Activated CD8-positive, alpha-beta memory T cell treated with anti-CD3 and anti-CD28 coated beads, Interleukin-2, amount 50 U/mL, for 24 hours (primary cell): ENCODE results near the gene PRKN.
"Not testable (repeated sequence)": the region's sequence is repeated elsewhere in the genome, so short reads cannot be mapped to it uniquely, and the experiment has no call there.

Experiments used
- DNase-seq: peaks from one replicate; pipeline ENCODE4 v3.0.0-alpha.2; 2020; ENCODE audit errors: extremely low read depth

PRKN gene

DNA sequence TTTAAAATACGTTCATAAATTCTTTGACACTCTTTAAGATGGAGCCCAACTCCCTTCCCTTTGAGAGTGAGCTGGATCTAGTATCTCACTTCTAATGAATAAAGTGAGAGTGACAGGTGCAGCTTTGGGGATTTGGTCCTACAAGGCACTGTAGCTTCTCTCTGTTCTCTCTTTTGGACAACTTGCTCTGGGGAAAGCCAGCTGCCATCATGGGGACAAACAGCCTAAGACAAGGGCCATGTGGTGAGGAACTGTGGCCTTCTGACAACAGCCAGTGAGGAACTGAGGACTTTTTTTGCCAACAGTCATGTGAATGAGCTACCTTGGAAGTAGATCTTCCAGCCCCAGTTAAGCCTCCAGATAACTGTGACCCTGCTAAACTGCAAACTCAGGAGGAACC is 1180.9 kb downstream of the PRKN start:
- DNase-seq: no peak

DNA sequence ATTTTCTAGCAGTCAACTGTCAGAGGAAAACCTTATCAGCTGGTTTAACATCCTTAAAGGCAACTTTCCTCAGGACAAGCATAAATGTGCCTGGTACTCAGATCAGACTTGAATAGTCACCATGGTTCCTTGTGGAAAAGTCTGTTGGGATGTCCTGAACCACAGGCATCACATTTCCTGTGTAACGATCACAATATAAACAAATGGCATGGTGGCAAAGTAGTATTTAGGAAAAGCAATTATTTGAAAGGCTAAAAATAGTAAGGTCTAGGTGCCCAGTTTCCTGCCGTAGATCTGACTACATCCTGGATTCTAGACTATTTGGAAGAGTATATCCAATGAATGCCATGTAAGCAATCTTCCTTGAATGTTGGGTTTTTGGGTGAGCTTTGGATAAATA is 1181.8 kb downstream of the PRKN start:
- DNase-seq: no peak

DNA sequence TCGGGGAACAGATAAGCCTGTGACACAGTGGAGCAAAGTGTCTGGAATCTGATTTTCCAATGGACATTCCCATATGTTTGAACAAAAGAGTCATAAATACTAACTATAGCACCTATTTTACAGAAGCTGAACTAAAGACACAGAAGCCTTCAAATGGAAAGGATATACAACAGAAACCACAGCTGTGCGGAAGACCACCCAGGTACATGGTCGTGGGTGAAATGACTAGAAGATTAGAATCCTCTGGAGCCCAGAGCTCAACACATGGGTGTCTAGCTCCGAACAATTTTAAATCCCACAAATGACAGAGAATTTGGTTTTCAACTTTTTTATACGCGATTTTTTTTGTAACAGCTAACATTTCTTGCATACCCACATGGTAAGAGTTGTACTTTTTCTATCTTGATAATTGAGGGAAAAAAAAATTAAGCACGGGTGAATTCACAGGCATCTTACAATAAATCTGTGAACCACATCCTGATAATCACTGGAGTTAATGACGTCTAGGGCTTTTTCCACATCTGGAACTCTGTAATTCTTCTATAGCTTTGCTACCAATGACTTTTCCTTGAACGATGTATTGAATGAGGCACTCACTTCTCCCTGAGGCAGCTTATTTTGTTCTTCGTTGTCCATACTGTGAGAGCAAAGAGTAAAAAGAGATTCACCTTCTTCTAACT is 1182.6 kb downstream of the PRKN start:
- no peak for DNase-seq

DNA sequence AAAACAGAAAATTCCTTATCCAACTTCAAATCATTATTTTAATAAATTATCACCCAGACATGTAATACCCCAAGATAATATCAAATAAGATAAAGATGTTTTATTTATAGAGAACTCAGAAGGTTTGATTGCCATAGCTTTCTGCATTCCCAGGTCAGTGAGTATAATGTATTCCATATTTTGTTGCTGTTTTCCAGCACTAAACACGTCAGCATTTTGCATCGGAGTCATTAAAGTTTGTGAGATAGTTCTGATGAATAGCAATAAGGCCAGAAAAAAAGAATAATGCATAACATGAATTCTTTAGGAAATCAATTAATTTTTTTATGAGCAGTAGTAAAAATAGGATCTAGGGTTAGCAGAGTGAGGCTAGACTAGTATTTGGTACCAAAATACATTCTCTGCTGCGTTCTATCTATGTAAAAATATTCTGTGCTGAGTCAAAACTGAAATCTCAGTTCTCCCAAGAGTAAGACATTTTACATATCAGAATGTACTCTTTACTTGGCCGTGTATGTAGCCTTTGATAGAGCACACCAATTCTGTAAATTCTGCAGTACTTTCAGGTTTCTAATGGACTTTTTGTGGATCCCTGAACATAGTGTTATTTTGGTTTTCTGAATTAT is 1183.8 kb downstream of the PRKN start:
- no peak for DNase-seq

DNA sequence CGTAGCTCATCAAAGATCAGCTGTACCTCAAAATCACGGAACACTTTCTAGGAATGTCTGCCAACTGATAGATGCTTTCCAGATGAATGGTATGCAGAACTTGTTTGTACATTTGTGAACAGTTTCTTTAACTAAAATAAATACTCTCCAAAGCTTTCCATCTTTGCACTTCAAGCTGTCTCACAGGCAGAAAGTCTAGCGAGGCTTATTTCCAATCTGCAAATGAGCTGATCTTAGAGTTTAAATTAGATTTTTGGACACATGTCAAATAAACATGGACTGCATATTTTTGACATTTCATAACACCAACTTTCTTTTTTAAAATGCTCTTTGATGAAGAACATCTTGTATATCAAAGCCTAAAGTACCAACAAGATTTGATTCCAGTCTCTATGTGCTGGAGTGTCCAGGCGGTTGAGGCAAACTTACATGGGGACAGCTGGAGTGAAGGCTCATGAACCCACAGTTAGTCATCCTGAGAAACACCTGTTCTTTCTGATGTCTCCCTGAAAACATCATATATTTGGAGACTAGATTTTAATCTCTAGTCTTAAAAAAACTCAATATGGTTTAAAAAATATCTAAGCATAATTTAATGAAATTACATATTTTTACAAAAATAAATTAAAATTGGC is 1185.1 kb downstream of the PRKN start:
- DNase-seq: no peak

DNA sequence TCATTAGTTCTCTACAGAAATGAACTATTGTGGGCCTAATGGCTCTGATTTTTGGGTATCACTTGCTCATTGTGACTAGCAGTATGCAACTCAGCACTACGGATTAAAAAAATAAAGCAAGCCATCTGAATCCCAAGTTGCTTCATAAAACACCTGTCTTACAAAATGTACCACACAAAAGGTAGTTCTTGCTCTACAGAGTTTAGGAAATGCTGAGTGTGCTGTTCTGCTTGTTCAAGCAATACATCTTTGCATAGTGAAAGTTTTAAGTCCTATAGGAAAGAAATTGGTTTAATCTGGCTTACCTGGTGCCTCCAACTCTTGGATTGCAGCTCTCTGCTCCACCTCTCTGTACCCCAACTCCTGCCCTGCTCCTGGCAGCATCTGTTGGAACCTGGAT is 1187.0 kb downstream of the PRKN start:
- DNase-seq: no peak

DNA sequence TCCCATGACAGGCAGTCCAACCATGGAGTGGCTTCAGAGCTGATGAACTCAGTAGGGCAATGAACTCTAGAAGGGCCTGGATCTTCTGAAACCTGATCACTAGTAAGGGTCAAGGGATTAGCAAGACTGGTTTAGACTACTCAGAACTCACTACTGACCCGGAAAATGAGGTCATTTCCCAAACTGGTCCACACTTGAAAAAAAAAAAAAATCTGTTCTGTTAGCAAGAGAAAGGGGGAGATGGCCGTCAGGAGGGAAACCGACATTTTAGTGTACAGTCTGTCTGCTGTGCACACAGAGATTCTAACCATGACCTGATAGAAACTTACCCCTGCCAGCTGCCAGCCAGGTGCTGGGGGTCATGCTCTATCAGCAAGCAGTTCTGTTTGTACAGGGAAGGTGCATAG is 1191.3 kb downstream of the PRKN start:
- no peak for DNase-seq

DNA sequence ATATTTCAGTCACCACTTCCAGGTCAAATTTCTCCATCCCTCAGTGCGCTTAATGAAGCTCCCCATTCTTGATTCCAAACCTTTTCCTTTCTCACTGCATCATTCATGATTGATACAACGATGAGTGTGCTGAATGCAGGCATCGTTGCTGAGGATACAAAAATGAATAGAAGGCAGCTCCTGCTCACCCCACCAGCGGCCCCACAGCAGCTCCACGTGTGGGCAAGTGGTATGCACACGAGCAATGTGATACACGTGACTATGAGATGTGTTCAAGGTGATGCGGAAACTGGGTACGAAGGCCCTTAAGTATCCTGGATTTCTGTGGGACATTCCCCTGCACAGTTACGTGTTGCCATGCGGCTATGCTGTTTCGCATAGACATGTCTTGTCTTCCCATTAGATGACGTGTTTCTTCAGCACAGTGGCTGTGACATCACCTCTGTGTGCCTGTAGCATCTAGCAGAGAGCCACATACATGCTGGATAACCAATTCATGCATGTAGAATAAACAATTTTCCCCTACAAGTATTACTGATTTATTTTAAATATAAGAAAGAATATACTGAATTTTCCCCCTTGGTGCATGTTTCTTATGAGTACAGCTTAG is 1193.2 kb downstream of the PRKN start:
- DNase-seq: no peak

DNA sequence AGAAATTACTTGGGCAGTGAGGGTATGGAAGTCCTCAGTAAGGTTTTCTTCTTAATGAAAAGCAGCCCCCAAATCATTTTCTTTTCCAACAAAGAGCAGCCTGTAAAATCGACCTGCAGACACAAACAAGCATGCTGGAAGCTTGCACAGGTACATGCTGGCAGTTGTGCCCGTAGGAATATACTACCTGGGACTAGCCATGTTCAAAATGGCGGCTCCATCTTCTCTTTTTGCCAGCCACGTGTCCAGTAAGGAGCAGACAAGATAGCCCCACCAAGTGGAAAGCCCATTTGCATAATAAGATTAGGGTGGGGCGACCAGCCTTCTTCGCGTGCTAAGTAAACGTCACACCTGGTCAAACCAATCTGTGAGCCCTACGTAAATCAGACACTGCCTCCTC is 1194.3 kb downstream of the PRKN start:
- no peak for DNase-seq

DNA sequence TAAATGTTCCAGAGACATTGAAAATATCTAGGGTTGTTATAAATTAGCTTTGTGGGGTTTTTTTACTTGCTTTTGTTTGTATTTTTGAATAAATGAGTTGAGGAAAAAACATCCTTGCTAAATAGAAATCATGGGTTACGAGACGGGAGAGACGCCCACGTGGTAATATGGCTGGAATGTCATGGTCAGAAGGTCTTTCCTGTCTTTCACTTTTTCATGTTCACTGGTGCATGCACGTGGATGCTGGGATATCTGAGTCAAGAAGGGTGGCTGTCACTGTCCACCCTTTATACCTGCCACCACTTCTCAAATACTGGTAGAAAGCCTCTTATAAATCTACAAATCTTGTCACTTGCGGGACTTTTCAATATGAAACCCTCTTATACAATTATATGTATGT is 1195.0 kb downstream of the PRKN start:
- no peak for DNase-seq

DNA sequence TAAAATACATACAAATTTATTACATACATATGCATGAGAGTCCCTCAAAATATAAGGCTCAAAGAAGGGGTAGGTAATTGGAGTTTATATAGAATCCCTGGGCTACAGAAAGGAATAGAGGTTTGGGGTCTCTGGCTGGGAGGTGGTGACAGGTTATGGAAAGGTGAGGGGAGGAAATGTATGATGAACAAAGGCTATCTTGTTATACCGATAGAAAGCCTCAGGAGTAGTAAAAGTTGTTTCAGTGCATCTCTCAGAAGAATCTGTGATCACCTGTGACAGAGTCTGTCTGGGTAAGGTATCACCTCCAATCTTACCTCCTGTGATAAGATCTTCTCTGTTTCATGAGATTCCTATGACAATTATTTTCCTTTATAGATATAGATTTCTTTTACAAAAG is 1200.8 kb downstream of the PRKN start:
- no peak for DNase-seq

DNA sequence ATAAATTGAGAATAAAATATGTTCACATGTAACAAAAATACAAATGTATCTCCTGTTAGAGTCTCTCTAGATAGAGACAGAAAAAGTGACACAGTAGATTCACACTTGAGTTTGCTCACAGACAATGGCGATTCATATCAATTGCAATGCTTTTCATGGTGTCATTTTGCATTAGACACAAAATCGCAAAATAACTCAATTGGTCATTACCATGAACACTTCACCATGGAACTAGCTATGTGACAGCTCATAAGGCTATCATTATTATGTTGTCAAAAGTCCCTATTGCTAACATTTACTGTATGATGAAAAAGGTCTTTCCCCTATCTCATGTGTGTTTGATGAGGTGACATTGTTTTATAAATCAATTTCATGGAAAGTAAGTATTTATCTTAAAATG is 1204.2 kb downstream of the PRKN start:
- no peak for DNase-seq

DNA sequence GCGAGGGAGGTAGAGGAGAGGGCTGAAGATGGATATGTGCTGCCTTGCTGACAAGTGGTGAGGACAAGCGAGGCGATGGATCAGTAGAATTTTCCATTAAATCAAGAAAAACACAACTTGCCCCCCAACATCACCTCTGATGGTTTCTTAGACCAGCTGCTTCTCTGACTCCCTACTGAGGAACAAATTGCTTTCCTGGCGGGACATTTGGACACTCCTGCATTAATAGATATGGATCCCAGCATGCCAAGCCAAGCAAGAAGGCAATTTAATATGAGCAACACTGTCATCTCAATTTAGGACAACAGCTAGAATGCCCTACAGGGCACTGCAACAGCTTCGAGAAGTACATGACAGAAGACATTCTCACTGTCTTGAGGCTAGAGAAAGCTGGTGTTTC is 1205.3 kb downstream of the PRKN start:
- DNase-seq: no peak

DNA sequence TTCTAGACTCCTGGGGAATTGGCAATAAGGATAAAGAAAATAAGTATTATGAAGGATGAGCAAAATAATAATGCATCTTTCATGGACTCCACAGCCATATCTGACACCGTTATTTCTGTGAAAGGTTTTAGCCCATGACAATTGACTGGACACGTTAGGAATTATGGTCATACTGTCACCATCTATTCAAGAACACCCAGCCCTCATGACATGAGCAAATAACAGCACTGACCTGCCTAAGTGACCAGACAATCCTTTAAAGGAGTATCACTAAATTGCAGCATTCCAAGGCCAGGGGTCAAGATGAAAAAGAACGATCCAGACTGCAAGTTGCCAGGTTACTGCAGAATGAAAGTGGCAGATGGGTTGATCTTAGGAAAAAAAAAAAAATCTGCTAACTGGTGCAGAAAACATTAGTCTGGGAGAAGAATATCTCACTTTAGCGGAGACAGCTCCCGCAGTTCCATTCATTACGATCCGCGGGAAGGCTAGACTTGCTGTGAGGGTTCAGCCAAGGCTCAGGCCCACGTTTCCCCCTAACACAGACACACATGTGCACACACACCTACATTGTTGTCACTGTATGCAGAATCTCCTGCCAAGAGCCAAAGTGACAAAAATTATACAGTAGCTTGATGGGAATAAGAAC is 1216.0 kb downstream of the PRKN start:
- no peak for DNase-seq

DNA sequence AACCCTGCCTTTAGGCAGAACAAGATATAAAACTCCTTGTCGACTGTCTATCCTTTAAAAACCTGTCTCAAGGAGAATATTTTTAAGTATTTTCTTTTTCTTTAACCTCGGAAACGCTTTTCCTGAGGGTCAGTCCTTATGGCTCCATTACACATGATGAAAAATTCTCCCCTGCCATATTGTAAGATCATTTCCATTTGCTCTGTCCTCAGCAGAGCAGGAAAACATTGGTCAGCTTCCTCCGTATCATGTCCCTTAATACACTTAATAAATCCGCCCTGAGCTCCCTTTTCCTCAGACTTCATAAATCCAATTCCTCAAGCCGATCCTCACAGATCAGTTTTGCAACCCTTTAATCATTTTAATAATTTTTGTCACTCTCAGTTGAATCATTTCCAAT is 1219.2 kb downstream of the PRKN start:
- DNase-seq: no peak

DNA sequence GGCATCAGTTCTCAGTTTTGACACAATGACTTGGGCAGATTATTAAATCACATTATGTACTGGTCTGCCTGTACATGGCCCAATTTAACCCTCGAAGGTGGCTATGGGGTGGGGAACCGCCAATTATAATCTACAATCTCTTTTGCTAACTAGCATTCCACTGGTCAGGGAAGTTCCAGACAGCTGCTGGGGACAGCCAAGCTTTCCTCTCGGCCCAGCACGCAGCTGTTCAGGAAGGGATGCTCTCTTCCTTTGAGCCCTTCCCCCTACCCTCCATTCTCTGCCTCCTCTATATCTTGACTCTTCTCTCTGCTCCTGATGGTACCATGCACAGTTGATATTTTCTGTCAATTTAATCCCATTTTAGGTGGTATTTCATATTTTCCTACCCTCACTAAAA is 1220.2 kb downstream of the PRKN start:
- DNase-seq: no peak

DNA sequence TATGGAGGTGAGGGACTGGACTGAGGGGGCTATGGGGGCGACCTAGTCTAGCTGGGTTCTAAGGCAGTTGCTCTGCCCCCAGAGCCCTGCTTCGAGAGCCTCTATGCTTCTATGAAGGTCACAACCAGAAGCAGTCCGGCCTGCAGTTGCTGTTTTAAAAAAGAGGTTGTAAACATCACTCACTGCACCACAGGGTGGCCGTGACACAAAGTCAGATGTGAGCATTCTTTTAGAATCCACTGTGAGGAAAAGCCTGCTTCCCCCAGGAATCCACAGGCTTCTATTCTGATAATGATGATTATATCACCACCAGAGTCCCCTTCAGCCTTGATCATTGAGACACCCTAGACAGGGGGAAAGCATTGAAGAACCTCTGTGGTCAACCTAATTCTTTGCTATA is 1224.0 kb downstream of the PRKN start:
- no peak for DNase-seq

DNA sequence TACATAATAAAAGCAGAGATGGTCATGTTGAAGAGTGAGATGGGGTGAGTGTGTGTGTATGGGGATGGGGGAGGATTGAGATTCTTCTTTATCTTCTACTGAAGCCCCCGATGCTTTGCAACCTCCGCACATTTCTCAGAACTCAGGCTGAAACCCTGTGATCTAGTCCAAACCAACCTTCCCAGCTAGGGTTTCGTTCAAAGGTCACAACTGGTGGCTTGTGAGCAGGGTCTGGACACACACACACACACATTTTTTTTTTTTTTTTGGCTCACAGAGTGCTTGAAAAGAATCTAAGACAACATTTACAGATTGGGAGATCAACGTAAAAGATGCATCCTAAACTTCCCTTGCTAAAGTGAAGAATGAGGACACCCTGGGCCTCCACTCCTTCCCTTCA is 1228.7 kb downstream of the PRKN start:
- no peak for DNase-seq

DNA sequence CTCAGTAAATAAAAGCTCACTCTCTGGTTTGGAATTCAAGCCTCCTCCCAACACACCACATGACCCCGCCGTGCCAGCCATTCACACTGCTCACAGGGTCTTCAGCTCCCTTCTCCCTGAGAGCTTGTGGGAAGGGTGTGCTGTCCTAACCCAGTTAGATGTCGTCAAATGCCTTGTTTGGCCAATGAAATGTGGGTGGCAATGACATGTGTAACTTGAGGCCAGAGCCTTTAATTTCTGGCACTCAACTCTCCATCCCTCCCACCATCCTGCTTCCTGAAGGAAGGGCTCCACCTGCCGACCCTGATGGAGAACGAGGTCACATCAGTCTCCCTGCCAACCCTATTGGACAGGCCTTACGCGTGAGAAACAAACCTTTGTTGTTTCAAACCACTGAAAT is 1229.2 kb downstream of the PRKN start:
- DNase-seq: no peak

DNA sequence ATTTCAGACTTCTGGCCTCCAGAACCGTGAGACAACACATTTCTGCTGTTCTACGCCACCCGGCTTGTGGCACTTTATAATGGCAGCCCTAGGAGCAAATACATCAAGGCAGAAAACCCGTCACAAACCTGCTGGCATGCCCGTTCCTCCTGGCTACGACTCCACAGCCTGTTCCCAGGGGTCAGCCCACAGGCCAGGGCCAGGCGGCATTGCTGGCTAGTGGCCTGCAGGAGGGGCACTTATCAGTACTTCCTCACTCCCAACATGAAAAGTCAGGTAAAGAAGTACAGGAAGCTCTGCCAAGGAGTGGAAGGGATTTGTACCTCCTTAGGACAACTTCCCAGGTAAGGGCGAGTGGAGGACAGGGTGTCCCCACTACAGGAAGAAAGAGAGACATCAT is 1230.6 kb downstream of the PRKN start:
- no peak for DNase-seq

DNA sequence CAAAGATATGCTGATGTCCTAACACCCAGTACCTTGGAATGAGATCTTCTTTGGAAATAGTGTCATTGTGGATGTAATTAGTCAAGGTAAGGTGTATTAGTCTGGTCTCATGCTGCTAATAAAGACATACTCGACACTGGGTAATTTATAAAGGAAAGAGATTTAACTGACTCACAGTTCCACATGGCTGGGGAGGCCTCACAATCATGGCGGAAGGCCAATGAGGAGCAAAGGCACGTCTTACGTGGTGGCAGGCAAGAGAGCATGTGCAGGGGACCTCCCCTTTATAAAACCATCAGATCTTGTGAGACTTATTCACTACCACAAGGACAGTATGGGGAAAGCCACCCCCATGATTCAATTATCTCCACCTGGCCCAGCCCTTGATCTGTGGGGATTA is 1231.3 kb downstream of the PRKN start:
- not testable (repeated sequence) for DNase-seq

DNA sequence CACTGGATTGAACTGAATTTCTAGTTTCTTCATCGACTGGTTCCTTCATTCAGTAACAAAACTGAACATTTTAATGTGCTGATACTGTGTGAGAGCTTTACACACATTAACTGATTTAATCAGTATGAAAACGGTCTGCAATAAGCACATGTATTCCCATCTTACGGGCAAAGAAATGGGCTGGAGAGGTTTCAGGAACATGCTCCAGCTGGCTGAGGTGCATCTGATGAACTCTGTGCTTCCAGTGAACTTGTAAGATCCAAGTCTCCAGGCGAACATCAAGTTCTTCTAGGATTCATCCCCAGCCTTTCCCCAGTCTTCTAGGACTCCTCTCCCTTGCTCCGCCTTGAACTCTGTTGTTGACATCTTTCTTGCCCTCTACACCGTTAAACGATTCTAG is 1233.0 kb downstream of the PRKN start:
- no peak for DNase-seq
